HG02678 (cell line): ENCODE results near the gene TMPRSS9.

ENCODE experiments used
- ATAC-seq: cut with Tn5 transposase; IDR thresholded peaks from one replicate; pipeline ENCODE4 v1.9.1; 2021; ENCODE audit warnings: mild to moderate bottlenecking, moderate library complexity; ENCODE audit not compliant: unreplicated experiment

TMPRSS9 gene

DNA sequence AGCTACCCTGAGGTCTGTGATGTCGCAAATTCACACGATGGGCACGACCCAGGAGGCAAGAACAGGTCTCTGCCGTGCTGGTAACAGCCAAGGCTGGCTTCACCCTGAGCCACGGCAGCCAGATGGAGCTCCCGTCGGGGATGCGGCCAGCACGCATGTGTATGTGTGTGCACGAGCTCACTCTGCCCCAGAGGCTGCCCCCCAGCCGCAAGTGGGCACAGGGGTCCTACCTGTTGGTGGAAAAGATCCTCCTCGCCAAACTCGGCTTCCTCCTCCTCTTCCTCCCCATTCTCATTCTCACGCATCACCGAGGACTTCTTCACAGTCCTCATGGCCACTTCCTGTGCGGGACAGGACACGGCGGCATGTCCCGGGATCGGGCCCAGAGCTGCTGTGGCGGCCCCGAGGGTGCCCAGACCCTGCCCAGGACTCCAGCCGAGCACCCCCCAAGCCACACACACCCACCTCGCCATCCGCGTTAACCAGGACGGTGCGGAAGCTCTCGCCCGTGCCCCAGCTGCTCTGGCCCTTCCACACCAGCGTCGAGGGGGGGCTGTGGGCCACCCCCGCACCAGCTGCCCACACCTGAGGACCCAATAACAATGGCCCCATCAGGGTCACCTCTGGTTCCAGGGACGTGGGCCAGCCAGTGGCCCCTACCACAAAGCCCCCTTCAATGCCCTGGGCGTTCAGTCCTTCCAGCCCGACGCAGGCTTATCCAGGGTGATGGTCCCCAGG is 71.4 kb downstream of the TMPRSS9 start:
- no peak for ATAC-seq

DNA sequence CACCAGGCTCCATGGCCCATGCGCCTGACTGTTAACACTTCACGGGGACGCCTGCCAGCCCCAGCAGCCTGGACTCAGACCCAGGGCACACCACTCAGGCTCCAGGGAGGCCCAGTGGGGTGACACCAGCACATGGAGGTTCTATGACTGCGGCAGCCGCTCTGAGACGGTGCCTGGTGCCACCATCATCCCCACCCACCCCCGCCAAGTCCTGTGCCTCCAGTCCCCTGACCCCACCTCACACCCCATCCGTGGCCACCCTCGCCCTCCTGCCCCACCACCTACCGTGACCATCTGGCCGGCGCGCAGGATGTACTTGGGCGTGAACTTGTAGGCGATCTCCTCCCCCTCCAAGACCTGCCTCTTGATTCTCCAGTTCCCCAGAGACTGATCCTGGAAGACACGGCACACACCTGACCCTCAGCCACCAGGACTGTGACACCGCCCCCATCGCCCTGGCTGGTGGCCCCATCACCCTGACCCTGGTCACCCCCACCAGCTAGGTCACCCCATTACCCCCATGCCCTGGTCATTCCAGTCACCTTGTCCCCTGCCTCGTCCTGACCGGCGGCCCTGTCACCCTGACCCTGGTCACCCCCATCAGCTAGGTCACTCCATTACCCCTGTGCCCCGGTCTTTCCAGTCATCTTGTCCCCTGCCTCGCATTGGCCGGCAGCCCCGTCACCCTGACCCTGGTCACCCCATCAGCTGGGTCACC is 72.2 kb downstream of the TMPRSS9 start:
- no peak for ATAC-seq

DNA sequence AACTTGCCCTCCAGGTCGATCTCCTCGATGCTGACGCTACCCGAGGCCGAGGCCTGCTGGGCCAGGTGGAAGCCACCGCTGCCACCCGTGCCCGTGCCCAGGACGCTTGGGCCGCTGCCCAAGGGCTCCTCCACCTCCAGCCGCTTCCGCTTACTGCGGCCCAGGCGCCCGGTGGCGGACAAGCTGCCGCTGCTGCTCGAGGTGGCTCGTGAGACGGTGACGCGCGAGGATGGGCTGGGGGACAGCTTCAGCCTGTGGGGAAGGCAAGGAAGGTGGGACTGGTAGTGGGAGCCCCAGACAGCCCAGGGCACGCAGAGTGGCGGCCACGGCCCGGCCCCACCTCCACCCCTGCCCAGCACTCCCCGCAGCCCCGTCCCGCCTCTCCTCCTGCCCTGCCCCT is 73.8 kb downstream of the TMPRSS9 start:
- no peak for ATAC-seq

DNA sequence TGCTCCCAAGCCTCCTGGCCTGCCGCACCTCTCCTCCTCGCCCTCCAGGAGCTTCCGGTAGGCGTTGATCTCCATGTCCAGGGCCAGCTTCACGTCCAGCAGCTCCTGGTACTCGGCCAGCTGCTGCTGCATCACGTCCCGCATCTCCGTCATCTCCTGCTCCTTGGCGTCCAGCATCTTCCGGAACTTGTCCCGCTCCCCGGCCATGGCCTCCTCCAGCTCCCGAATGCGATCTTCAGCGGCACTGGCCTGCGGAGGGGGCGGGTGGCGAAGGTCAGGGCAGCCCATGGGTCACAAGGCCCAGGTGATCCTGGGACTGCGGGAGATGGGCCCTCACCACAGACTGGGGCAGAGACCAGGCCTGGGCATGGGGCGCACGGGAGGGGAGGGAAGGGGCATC is 74.2 kb downstream of the TMPRSS9 start:
- no peak for ATAC-seq

DNA sequence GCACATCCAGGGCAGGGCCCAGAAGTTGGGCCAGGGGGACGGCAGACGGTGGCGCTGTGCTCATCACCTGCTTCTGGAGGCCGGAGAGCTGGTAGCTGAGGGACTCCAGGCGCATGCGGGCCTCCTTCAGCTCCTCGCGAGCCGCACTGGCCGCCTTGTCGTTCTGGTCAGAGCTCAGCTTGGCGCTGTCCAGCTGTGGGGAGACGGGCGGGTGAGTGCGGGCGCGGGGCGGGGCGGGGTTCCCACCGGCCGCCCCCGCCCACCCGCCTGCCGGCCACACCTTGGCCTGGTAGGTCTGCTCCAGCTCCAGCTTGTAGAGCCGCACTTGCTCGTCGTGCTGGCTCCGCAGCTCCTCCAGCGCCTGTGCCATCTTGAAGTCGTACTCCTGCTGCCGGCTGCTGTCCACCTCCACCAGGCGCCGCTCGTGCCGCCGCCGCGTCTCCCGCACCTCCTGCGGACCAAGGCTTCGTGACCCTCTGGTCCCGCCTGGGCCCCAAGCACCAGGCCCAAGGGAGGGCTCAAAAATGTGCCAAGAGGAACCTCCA is 74.7 kb downstream of the TMPRSS9 start:
- ATAC-seq = no peak

DNA sequence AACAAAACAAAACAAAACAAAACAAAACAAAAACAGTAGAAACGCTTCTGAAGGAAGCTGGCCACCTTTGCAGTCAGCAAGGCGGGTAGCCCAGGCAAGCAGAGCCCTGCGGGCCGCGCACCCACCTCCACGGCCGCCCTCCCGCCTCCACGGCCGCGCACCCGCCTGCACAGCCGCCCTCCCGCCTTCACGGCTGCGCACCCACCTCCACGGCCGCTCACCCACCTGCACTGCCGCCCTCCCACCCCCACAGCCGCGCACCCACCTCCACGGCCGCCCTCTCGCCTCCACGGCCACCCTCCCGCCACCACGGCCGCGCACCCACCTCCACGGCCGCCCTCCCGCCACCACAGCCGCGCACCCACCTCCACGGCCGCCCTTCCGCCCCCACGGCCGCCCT is 76.3 kb downstream of the TMPRSS9 start:
- ATAC-seq = no peak

DNA sequence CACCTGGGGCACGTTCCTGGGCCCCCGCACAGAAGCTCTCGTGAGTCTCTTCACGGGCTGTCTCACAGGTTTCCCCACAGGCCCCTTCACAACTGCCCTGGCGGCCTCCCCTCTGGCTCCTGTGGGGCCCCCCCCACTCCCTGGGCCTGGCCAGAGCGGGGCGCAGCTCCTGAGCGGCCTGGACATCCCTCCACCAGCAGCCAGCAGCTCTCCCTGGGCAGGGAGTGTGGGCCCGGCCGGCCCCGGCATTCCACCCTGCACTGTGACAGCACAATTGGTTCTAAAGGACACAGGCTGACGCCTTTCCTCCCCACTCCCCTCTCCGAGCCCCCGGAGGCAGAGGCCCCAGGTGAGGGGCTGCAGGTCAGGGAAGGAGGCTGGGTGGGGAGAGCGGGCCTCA is 76.9 kb downstream of the TMPRSS9 start:
- no peak for ATAC-seq

DNA sequence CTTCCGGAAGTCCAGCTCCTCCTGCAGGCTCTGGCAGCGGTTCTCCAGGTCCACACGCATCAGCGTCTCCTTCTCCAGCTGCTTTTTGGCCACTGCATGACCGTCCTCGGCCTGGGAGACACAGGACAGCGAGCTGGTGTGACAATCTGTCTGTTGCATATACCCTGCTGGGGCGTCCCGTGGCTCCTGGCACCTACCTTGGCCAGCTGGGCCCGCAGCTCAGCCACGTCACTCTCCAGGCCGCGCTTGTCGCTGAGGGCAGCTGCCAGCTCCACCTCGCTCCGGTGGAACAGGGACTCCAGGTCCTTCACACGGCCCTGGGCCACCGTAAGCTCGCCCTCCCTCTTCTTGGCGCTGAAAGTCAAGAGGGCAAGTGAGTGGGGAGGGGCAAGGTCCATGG is 78.1 kb downstream of the TMPRSS9 start:
- no peak for ATAC-seq

DNA sequence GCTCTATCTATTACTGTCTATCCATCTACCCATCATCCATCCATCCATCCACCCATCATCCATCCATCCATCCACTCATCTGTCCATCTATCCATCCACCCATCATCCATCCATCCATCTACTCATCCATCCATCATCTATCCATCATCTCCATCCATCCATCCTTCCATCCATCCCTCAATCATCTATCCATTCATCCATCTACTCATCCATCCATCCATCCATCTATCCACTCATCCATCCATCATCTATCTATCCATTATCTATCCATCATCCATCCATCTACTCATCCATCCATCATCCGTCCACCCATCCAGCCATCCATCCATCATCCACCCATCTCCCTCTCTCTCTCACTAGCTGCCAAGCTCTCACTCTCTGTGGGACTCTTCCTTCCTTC is 80.5 kb downstream of the TMPRSS9 start:
- ATAC-seq = no peak

DNA sequence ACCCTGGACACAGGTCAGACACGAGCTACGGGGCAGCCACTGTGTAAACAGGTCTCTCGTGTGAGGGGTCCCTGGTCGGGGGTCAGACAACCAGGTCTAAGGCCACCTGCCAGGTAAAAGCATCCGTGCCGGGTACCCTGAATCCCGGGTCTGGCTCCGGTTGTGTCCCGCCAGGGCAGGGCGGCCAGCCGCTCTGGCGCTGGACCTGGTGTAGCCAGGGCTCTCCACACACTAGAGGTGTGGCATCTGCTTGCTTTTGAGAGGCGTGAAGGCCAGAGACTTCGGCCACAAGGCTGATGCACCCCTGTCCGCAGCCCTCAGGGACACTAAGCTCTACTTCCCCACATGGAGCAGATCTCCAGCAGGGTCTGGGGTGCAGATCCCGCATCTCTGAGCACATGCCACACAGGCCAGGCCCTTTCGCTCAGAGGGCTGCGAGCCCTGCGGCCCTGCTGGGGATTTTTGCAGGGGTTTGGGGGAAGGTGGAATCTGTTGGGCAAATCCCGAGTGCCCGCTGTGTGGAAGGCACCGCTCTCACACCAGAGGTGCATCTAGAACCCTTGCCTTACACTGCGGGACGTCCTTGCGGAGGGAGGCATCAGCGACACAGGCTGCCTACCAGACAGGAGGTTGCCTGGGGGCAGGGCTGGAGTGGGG is 81.2 kb downstream of the TMPRSS9 start:
- ATAC-seq = no peak

DNA sequence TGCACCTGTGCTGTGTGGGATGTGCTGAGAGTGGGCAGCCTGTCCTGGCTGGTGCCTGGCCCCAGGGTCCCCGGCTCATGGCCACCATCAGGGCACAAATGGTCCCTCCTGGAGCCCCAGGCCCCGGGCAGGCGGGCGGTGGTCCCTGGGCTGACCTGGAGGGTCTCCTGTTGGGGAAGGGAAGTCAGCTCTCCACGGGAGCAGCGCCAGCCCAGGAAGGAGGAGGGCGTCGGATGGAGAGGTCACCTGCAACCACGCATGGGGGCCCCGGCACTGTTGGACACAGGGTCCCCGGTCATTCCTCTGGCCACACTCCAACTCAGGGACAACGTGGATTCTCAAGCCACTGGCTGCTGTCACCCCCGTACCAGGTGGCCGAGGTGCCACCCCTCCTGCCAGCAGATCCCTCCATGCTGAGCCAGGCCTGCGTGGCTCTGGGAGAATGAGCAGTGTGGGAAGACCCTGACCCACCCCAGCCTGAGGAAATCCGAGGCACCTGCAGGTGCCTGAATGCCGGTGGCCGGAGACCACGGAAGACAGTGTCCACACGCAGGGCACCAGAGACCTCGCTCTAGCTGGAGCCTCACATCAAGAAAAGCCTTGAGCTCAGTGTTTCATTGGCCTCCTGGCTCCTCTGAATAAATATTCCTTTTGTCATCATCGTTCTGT is 83.2 kb downstream of the TMPRSS9 start:
- no peak for ATAC-seq

DNA sequence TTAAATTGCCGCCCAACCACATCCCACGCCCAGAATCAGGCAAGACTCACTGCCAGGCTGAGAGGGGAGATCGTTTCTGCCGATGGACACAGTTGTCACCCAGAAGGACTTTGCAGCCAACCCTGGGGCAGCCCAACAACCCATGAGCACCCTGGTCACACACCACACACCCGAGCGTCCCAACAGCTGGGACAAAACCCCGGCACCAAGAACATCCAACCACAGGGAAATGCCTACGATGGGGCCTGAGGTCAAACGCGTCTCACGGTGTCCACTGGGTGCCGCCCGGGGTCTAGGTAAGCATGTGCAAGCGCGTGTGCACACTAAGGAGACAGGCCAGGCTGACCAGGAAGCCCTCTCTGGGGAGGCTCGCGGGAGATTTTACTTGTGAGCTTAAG is 83.7 kb downstream of the TMPRSS9 start:
- no peak for ATAC-seq

DNA sequence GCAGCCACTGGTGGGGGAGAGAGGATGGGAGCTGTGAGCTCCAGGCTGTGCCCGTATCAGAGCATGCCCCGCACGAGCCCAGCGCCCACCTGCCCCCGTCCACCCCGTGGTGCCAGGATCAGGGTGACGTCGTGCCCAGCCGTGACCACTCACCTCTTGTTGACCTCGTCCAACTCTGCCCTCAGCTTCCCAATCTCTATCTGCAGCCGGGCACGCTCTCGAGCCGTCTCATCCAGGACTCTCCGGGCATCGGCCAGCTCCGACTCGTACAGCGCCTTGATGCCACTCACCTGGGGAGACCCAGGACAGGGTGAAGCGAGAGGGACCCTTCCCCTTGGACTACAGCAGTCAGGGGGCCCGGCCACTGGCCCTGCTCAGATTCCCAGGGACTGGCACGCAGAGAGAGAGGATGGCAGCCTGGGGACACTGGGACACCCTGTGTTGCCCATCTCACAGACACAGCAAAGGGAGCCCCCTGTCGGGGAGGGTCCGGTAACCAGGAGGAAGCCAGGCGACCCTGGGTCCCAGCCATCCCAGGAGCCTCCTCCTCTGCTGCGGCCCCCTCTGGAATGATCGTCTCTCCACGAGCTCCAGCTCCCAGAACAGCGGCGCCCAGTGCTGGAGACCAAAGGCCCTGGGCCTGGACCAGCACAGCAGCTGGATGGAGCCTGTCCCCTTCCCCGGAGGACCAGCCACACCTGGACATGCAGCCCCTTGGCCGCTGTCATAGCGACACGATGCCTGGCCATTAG is 84.4 kb downstream of the TMPRSS9 start:
- ATAC-seq = no peak

DNA sequence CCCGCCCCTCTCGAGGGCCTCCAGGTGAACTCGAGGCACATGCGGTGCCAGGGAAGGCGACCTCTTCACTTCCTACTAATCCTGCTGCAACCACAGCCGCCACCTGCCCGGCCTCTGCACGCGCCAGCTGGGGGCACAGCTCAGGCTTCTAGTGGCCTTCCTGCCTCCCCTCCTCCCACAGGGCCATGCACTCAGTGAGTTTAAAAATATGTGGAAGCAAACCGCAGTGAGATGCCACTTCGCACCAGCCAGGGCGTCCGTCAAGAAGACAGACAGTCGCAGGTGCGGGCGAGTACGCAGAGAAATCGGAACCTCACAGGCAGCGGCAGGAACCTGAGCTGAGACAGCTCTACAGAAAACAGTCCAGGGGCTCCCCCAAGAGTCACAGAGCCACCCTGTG is 86.3 kb downstream of the TMPRSS9 start:
- ATAC-seq = peak; percentile 44

DNA sequence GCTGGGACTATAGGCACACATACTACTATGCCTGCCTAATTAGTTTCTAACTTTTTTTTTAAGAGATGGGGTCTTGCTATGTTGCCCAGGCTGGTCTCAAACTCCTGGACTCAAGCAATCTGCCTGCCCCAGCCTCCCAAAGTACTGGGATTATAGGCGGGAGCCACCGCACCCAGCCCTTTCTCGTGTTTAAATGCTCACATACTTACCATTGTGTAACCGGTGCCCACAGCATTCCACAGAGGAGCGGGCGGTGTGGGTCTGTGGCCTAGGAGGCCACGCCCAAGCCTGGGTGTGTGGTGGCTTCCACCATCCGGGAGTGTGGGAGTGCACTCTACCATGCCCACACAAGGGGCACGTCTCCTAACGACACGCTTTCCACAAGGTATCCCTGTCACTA is 89.0 kb downstream of the TMPRSS9 start:
- no peak for ATAC-seq

DNA sequence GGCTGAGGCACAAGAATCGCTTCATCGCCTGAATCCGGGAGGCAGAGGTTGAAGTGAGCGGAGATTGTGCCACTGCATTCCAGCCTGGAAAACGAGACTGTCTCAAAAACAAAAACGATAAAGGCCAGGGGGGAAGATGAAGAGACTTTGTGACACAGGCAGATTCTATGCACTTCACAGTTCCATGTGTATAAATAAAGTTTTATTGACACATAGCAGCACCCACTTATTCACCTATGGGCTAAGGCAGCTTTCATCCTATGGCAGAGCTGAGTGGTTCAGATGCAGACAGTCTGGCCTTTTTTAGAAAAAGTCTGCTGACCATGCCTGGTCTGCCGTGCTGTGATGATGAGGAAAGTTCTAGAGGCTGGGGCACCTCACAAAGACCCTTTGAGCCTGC is 91.1 kb downstream of the TMPRSS9 start:
- ATAC-seq = no peak

DNA sequence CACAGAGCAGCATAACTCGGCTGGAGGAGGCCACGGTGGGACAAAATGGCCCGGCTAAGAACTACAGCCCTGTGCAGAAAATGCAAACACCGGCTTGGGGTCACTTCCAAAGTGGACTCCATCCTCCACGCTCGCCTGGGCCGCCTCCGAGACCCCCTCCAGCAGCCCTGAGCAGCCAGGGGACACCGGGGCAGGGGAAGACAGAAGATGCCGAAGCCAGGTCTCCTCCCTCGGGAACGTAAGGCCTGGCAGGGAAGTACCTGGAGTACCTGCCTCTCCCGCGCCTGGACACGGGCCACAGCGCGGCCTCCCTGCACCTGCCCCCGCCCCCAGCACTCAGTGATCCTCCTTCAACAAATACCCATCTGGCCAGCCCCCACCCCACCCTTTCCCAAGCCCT is 91.7 kb downstream of the TMPRSS9 start:
- no peak for ATAC-seq

DNA sequence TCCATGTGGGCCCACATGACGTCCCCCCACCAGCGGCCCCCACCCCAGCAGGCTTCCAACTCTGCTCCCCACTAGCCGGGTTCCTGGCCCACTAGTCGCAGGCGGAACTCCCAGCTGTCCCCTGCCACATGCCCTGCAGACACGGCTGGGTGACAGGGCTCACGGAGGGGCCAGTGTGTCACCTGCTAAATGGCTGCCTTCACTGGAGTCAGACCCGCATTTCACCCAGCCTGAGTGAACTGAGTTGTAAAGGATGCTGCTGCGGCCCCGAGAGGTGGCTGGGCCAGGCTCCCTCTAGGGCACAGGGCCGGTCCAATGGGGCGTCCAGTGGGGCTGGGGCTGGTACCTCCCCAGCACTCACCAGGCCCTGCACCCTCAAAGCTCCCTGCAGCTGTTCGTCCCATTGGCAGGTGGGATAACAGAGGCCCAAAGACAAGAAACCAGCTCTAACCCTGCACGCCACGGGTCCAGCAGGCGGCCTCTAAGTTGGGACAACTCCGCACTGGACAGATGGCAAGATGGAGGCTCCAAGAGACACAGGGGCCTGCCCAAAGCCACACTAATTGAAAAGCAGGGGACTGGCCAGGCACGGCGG is 93.5 kb downstream of the TMPRSS9 start:
- no peak for ATAC-seq

DNA sequence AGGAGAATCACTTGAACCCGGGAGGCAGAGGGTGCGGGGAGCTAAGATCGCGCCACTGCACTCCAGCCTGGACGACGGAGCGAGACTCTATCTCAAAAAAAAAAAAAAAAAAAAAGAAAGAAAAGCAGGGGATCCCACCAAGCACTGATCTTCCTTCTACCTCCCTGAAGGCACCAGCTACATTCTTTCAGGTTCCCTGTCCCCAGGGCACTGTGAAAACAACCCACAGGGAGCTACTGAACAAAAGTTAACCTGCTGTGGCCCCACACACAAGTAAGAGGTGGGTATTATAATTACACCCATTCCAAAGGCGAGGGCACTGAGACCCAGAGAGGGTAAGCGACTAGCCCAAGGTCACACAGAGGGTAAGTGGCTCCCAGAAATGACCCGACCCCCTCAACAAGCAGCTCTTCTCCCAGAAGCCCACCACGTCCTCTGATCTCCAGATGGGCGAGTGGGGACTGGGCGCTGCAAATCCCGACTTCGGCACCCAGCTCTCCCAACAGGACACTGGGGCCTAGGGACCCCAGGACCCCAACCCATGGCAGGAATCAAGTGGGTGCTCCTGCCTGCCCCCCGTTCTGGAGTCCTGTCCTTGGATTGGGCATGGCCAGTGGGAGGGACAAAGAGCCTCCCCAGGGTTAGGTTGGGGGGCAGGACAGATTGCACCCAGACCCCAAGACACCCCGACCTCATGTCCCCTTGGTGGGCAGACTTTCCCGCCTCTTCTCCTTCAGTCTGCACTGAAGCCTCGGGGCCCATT is 94.3 kb downstream of the TMPRSS9 start:
- no peak for ATAC-seq
